Activated B cell treated with CpG ODN at 0.5 μM for 24 hours (primary cell): Measurements from ENCODE around the gene NBPF9. TPM values are rescaled to one million over a fixed set of nuclear protein-coding genes. Genes with fewer than 3 reads are reported as not detected.
"Not testable (repeated sequence)": the region's sequence is repeated elsewhere in the genome, so short reads cannot be mapped to it uniquely, and the experiment has no call there.

Experiments used
- ATAC-seq: fragments of 200-7000 bp; cut with Tn5 transposase; one replicate; pipeline ENCODE4 v1.10.0; 2021; ENCODE audit warnings: low read depth, mild to moderate bottlenecking, moderate library complexity
- CTCF ChIA-PET: fragments of 350-600 bp; sonication (Branson Sonifier 250); formaldehyde crosslinking; loops from one replicate; lab custom pipeline; 2021; ENCODE audit warnings: antibody characterized with exemption; lab: Charles Lee
- POLR2A ChIA-PET: fragments of 350-600 bp; sonication (Branson Sonifier 250); formaldehyde crosslinking; loops from one replicate; lab custom pipeline; 2021; ENCODE audit warnings: antibody characterized with exemption; lab: Charles Lee
- DNase-seq: peaks from one replicate; pipeline ENCODE4 v3.0.0; 2022
- H3K27ac Mint-ChIP-seq: one replicate; pipeline ENCODE4 v1.8.0; 2020; ENCODE audit warnings: mixed read lengths
- H3K27me3 Mint-ChIP-seq: one replicate; pipeline ENCODE4 v1.8.0; 2021; ENCODE audit warnings: mixed read lengths
- H3K36me3 Mint-ChIP-seq: one replicate; pipeline ENCODE4 v1.8.0; 2021; ENCODE audit warnings: low read depth, mixed read lengths
- H3K4me1 Mint-ChIP-seq: one replicate; pipeline ENCODE4 v1.8.0; 2021; ENCODE audit warnings: mixed read lengths
- H3K4me3 Mint-ChIP-seq: one replicate; pipeline ENCODE4 v1.8.0; 2020; ENCODE audit warnings: mild to moderate bottlenecking, mixed read lengths
- H3K9me3 Mint-ChIP-seq: one replicate; pipeline ENCODE4 v1.8.0; 2020; ENCODE audit warnings: mixed read lengths
- intact Hi-C: fragments of 100-400 bp; cut with micrococcal nuclease; formaldehyde crosslinking; loops from one replicate; pipeline ENCODE4 v1.15.1; 2024
- total RNA-seq: library from RNA; stranded (reverse); gene quantifications from 2 replicates; pipeline ENCODE4 v1.2.3, GENCODE V29; 2022

Gene NBPF9
- total RNA-seq, 1 donor from 2014 or later, result 25.1 TPM

DNA sequence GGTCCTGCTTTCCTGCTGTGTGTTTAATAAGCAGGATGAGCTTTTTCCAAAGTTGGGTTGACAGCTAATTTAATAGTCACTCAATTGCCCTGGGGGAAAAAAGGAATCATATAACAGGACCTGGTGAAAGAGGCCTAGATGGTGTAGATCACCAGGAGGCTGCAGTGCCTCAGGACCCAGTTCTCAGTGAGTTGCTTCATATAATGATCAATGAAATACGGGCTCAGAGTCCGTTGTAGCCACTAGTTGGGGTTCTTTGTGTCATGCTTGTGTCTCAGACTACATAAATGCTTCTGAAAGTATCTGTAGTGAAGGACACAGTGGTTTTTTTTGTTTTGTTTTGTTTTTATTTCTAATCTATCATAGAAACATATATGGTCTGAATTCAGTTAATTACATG, 94.6 kb downstream of the NBPF9 start:
- H3K4me1 Mint-ChIP-seq, POLR2A ChIA-PET, H3K27me3 Mint-ChIP-seq, H3K4me3 Mint-ChIP-seq, DNase-seq, H3K36me3 Mint-ChIP-seq, H3K27ac Mint-ChIP-seq, CTCF ChIA-PET, ATAC-seq, intact Hi-C loops, H3K9me3 Mint-ChIP-seq: not testable (repeated sequence)

DNA sequence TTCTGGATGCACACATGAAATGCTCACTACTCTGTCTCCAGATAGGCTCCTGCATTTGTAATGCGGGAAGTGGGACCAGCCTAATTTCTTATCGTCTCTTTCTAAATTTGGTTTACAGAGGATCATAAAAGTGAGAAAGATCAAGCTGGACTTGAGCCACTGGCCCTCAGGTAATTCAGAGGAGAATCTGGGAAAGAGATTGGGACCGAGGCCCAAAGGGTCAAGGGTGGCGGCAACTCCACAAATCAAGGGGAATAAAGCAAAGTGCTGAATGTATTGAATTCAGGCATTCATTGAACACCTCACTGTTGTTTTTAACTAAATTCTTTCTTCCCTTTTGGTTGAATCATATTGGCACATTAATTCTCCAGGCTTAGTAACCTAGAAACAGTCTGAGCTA, 95.0 kb downstream of the NBPF9 start:
- DNase-seq, H3K4me1 Mint-ChIP-seq, H3K4me3 Mint-ChIP-seq, POLR2A ChIA-PET, H3K9me3 Mint-ChIP-seq, H3K36me3 Mint-ChIP-seq, ATAC-seq, intact Hi-C loops, H3K27me3 Mint-ChIP-seq, H3K27ac Mint-ChIP-seq, CTCF ChIA-PET: not testable (repeated sequence)
